Breast epithelium (tissue), 3 donors: ENCODE data around the gene KLK15.

ENCODE experiments used
- POLR2A ChIP-seq: fragments of 450-650 bp; IDR thresholded peaks from one replicate; pipeline ENCODE4 v1.6.1; 2016; ENCODE audit warnings: antibody characterized with exemption, mild to moderate bottlenecking, moderate library complexity
- POLR2AphosphoS5 ChIP-seq, 3 donors: sonication (generic); formaldehyde crosslinking; IDR thresholded peaks; one replicate each; pipeline ENCODE4 v1.6.1; 2017; ENCODE audit warnings: antibody characterized with exemption in 3 of 3
- TF ChIP-seq, protein P1 (sequence below), 3 donors: fragments of 450-650 bp; IDR thresholded peaks; one replicate each; pipeline ENCODE4 v1.5.1; 2016 to 2017; ENCODE audit warnings: antibody characterized with exemption in 3 of 3, mild to moderate bottlenecking in 3 of 3, moderate library complexity in 3 of 3

DNA sequence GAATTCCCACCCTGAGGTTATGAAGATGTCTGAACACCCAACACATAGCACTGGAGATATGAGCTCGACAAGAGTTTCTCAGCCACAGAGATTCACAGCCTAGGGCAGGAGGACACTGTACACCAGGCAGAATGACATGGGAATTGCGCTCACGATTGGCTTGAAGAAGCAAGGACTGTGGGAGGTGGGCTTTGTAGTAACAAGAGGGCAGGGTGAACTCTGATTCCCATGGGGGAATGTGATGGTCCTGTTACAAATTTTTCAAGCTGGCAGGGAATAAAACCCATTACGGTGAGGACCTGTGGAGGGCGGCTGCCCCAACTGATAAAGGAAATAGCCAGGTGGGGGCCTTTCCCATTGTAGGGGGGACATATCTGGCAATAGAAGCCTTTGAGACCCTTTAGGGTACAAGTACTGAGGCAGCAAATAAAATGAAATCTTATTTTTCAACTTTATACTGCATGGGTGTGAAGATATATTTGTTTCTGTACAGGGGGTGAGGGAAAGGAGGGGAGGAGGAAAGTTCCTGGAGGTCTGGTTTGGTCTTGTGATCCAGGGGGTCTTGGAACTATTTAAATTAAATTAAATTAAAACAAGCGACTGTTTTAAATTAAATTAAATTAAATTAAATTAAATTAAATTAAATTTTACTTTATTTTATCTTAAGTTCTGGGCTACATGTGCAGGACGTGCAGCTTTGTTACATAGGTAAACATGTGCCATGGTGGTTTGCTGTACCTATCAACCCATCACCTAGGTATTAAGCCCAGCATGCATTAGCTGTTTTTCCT is 28.3 kb upstream of the KLK15 start:
- TF ChIP-seq POLR2AphosphoS5 (IDR thresholded peaks at IDR 0.05) (no peak), POLR2A (no peak)
- TF ChIP-seq, protein P1, sequence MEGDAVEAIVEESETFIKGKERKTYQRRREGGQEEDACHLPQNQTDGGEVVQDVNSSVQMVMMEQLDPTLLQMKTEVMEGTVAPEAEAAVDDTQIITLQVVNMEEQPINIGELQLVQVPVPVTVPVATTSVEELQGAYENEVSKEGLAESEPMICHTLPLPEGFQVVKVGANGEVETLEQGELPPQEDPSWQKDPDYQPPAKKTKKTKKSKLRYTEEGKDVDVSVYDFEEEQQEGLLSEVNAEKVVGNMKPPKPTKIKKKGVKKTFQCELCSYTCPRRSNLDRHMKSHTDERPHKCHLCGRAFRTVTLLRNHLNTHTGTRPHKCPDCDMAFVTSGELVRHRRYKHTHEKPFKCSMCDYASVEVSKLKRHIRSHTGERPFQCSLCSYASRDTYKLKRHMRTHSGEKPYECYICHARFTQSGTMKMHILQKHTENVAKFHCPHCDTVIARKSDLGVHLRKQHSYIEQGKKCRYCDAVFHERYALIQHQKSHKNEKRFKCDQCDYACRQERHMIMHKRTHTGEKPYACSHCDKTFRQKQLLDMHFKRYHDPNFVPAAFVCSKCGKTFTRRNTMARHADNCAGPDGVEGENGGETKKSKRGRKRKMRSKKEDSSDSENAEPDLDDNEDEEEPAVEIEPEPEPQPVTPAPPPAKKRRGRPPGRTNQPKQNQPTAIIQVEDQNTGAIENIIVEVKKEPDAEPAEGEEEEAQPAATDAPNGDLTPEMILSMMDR (IDR thresholded peaks at IDR 0.05), result no peak
